ENCODE measurements around the gene PCDHA7. TPM values are rescaled to one million over a fixed set of nuclear protein-coding genes. Genes with fewer than 3 reads are reported as not detected.
"Not testable (repeated sequence)": the region's sequence is repeated elsewhere in the genome, so short reads cannot be mapped to it uniquely, and the experiment has no call there.

PCDHA7 gene
- total RNA-seq, result 0.49 TPM

GRCh38 chr5:140833993-140834392, at the start of gene PCDHA7:
TSS of gene PCDHA7 (plus strand) at chr5:140834269. CDS start at chr5:140834384, 115 bp downstream.
- no peak within 1 kb of the TSS for H3K27ac ChIP-seq
- H3K27me3 ChIP-seq, result no peaks in the 10 kb centered on the region
- intact Hi-C loops (cut with DNase I), result no loop called here
- no peaks in the 10 kb centered on the region for H3K9me3 ChIP-seq
- peak within 1 kb of the TSS; percentile 13 to 16 for H3K4me3 ChIP-seq
- TF ChIP-seq POLR2AphosphoS5 (IDR thresholded peaks at IDR 0.05; ENCODE audit: insufficient read depth in 1 of 2, low read depth in 1 of 2), result no peak
- TF ChIP-seq CTCF (IDR thresholded peaks at IDR 0.05), result no peak
- no peak for TF ChIP-seq POLR2A (IDR thresholded peaks at IDR 0.05)
- no peaks in the 10 kb centered on the region for H3K4me1 ChIP-seq
- DNase-seq (ENCODE audit: extremely low spot score in 2 of 2), result no peak
- no peaks in the 10 kb centered on the region for H3K36me3 ChIP-seq

- Histone ChIP-seq H3K4me1 (no peaks in the 10 kb centered on the region), H3K27me3 (no peaks in the 10 kb centered on the region), H3K4me3 (no peak within 1 kb of the TSS), H3K36me3 (no peaks in the 10 kb centered on the region), H3K9me3 (peaks cover 15% of the 10 kb centered on the region), H3K27ac (no peak within 1 kb of the TSS)
- intact Hi-C loops (cut with DNase I), result no loop called here
- DNase-seq (ENCODE audit: extremely low spot score in 2 of 2), result no peak
- no peak for TF ChIP-seq POLR2A (IDR thresholded peaks at IDR 0.05)
- no peak for TF ChIP-seq POLR2AphosphoS5 (IDR thresholded peaks at IDR 0.05; ENCODE audit: insufficient read depth in 1 of 2, low read depth in 1 of 2)
- no peak for TF ChIP-seq CTCF (IDR thresholded peaks at IDR 0.05)
Observed at GRCh38 chr5:140785905-140786686, 48.0 kb upstream of the PCDHA7 start, which contains the start of gene PCDHA1. TSS of gene PCDHA1 (plus strand) at chr5:140786140.

- peaks cover 15% of the 10 kb centered on the region for H3K9me3 ChIP-seq
- H3K27me3 ChIP-seq, result not testable (repeated sequence)
Observed at GRCh38 chr5:140787422-140787821, 46.6 kb upstream of the PCDHA7 start.

GRCh38 chr5:140787849-140788504, 46.1 kb upstream of the PCDHA7 start:
- peaks cover 15% of the 10 kb centered on the region for H3K9me3 ChIP-seq
- H3K4me1 ChIP-seq; intact Hi-C loops (cut with DNase I); H3K27me3 ChIP-seq; H3K4me3 ChIP-seq; H3K36me3 ChIP-seq; H3K27ac ChIP-seq; DNase-seq (ENCODE audit: extremely low spot score in 2 of 2): not testable (repeated sequence)

More at GRCh38 chr5:140787422-140787821, 46.6 kb upstream of the PCDHA7 start:
- intact Hi-C loops (cut with DNase I); DNase-seq (ENCODE audit: extremely low spot score in 2 of 2); H3K36me3 ChIP-seq; H3K4me3 ChIP-seq; H3K4me1 ChIP-seq; H3K27ac ChIP-seq: not testable (repeated sequence)

- TF ChIP-seq POLR2AphosphoS5 (IDR thresholded peaks at IDR 0.05; ENCODE audit: insufficient read depth in 1 of 2, low read depth in 1 of 2), result no peak
- TF ChIP-seq POLR2A (IDR thresholded peaks at IDR 0.05), result no peak
- no peak for TF ChIP-seq CTCF (IDR thresholded peaks at IDR 0.05)
- intact Hi-C loops (cut with DNase I), result no loop called here
- H3K27ac ChIP-seq, result no peak overlapping the region
- DNase-seq (ENCODE audit: extremely low spot score in 2 of 2), result no peak
- peaks cover 11% of the 10 kb centered on the region for H3K9me3 ChIP-seq
- H3K4me1 ChIP-seq, result no peaks in the 10 kb centered on the region
- no peaks in the 10 kb centered on the region for H3K36me3 ChIP-seq
- H3K4me3 ChIP-seq, result no peak overlapping the region
- H3K27me3 ChIP-seq, result no peaks in the 10 kb centered on the region
Observed at GRCh38 chr5:140791089-140791488, 43.0 kb upstream of the PCDHA7 start.
